VCaP (cell line): ENCODE measurements around the gene ZSCAN18.

ENCODE experiments used
- H3K27ac ChIP-seq: fragments of 450-650 bp; 2 replicates; pipeline ENCODE4 v1.5.1; 2017
- CTCF ChIP-seq: fragments of 450-650 bp; conservative IDR thresholded peaks from 2 replicates; pipeline ENCODE4 v1.5.1; 2017; ENCODE audit warnings: mild to moderate bottlenecking, moderate library complexity

The ZSCAN18 gene

GRCh38 chr19:58095328-58095727 is 2.7 kb downstream of the ZSCAN18 start:
- no peak for TF ChIP-seq CTCF
- H3K27ac ChIP-seq, result no peak overlapping the region

- TF ChIP-seq CTCF, result no peak
- H3K27ac ChIP-seq, result no peak overlapping the region
Measured at GRCh38 chr19:58093071-58093470, 5.0 kb downstream of the ZSCAN18 start.

- no peak for TF ChIP-seq CTCF
- no peak overlapping the region for H3K27ac ChIP-seq
Measured at GRCh38 chr19:58091251-58091995, 6.6 kb downstream of the ZSCAN18 start.

GRCh38 chr19:58089846-58090245 is 8.2 kb downstream of the ZSCAN18 start:
- no peak for TF ChIP-seq CTCF
- H3K27ac ChIP-seq, result no peak overlapping the region

GRCh38 chr19:58088521-58089052 is 9.4 kb downstream of the ZSCAN18 start:
- TF ChIP-seq CTCF, result no peak
- H3K27ac ChIP-seq, result no peak overlapping the region

- H3K27ac ChIP-seq, result no peak overlapping the region
- TF ChIP-seq CTCF, result no peak
Measured at GRCh38 chr19:58086825-58087710, 11.0 kb downstream of the ZSCAN18 start.

- H3K27ac ChIP-seq, result no peak overlapping the region
- TF ChIP-seq CTCF, result no peak
Measured at GRCh38 chr19:58085348-58085875, 12.6 kb downstream of the ZSCAN18 start.
